ENCODE measurements around the gene MRPL55.

The MRPL55 gene

GRCh38 chr1:228109073-228109961 is at the start of gene MRPL55:
MRPL55 (minus strand) TSS chr1:228109299; CDS start chr1:228108260, 1,039 bp downstream.
- DNase-seq = peak; percentile 96

- no peak for DNase-seq
These were observed 49.3 kb upstream of the MRPL55 start for GRCh38 chr1:228158151-228159007.

GRCh38 chr1:228157729-228158126 is 48.6 kb upstream of the MRPL55 start:
- no peak for DNase-seq

GRCh38 chr1:228156941-228157728 is 48.0 kb upstream of the MRPL55 start:
- DNase-seq = no peak

- DNase-seq = no peak
These were observed 47.4 kb upstream of the MRPL55 start for GRCh38 chr1:228156515-228156881.

GRCh38 chr1:228155596-228156514 is 46.8 kb upstream of the MRPL55 start:
- DNase-seq = no peak

GRCh38 chr1:228154670-228155571 is 45.8 kb upstream of the MRPL55 start:
- DNase-seq = no peak

GRCh38 chr1:228154021-228154669 is 45.0 kb upstream of the MRPL55 start:
- DNase-seq = no peak

GRCh38 chr1:228152918-228153258 is 43.8 kb upstream of the MRPL55 start:
- DNase-seq = no peak

- no peak for DNase-seq
These were observed 43.2 kb upstream of the MRPL55 start for GRCh38 chr1:228152097-228152917.

- no peak for DNase-seq
These were observed 42.3 kb upstream of the MRPL55 start for GRCh38 chr1:228151180-228151925.

- DNase-seq = no peak
These were observed 41.5 kb upstream of the MRPL55 start for GRCh38 chr1:228150461-228151179.

- no peak for DNase-seq
These were observed 41.0 kb upstream of the MRPL55 start for GRCh38 chr1:228150120-228150460.

- DNase-seq = no peak
These were observed 40.5 kb upstream of the MRPL55 start, which contains the start of gene GJC2 for GRCh38 chr1:228149406-228150119. GJC2 (plus strand) TSS chr1:228149930; CDS start chr1:228157759, 7,829 bp downstream.

GRCh38 chr1:228148935-228149405 is 39.9 kb upstream of the MRPL55 start:
- no peak for DNase-seq

- DNase-seq = no peak
These were observed 39.2 kb upstream of the MRPL55 start for GRCh38 chr1:228148196-228148861.

GRCh38 chr1:228147768-228148167 is 38.7 kb upstream of the MRPL55 start:
- no peak for DNase-seq

All from NCI-H774 (cell line).